ENCODE data around the gene TNIK.

The TNIK gene

GRCh38 chr3:171336406-171336805 lies 123.8 kb downstream of the TNIK start:
- no peak for DNase-seq (ENCODE audit: low read depth)

GRCh38 chr3:171335559-171335958 lies 124.6 kb downstream of the TNIK start:
- no peak for DNase-seq (ENCODE audit: low read depth)

- DNase-seq (ENCODE audit: low read depth): no peak
These were observed 125.8 kb downstream of the TNIK start for GRCh38 chr3:171334465-171334811.

GRCh38 chr3:171333784-171334464 lies 126.3 kb downstream of the TNIK start:
- no peak for DNase-seq (ENCODE audit: low read depth)

GRCh38 chr3:171330938-171331337 lies 129.3 kb downstream of the TNIK start:
- DNase-seq (ENCODE audit: low read depth): no peak

- no peak for DNase-seq (ENCODE audit: low read depth)
These were observed 130.5 kb downstream of the TNIK start for GRCh38 chr3:171329746-171330145.

GRCh38 chr3:171328419-171329082 lies 131.7 kb downstream of the TNIK start:
- no peak for DNase-seq (ENCODE audit: low read depth)

- no peak for DNase-seq (ENCODE audit: low read depth)
These were observed 132.6 kb downstream of the TNIK start for GRCh38 chr3:171327441-171328174.

GRCh38 chr3:171326717-171327440 lies 133.3 kb downstream of the TNIK start:
- DNase-seq (ENCODE audit: low read depth): no peak

GRCh38 chr3:171323938-171324536 lies 136.2 kb downstream of the TNIK start:
- no peak for DNase-seq (ENCODE audit: low read depth)

- no peak for DNase-seq (ENCODE audit: low read depth)
These were observed 138.4 kb downstream of the TNIK start for GRCh38 chr3:171321559-171322360.

- no peak for DNase-seq (ENCODE audit: low read depth)
These were observed 139.3 kb downstream of the TNIK start for GRCh38 chr3:171320750-171321558.

GRCh38 chr3:171317171-171317570 lies 143.0 kb downstream of the TNIK start:
- DNase-seq (ENCODE audit: low read depth): no peak

- DNase-seq (ENCODE audit: low read depth): no peak
These were observed 144.3 kb downstream of the TNIK start for GRCh38 chr3:171315919-171316318.

- DNase-seq (ENCODE audit: low read depth): no peak
These were observed 145.1 kb downstream of the TNIK start for GRCh38 chr3:171315101-171315500.

- DNase-seq (ENCODE audit: low read depth): no peak
These were observed 145.9 kb downstream of the TNIK start for GRCh38 chr3:171314341-171314740.

- DNase-seq (ENCODE audit: low read depth): no peak
These were observed 146.5 kb downstream of the TNIK start for GRCh38 chr3:171313702-171314101.

GRCh38 chr3:171312741-171313140 lies 147.5 kb downstream of the TNIK start:
- no peak for DNase-seq (ENCODE audit: low read depth)

- DNase-seq (ENCODE audit: low read depth): no peak
These were observed 148.4 kb downstream of the TNIK start for GRCh38 chr3:171311784-171312183.

- DNase-seq (ENCODE audit: low read depth): no peak
These were observed 150.3 kb downstream of the TNIK start for GRCh38 chr3:171309906-171310359.

Measured in HS-27A (cell line).